Measurements from ENCODE around the gene SORCS2. TPM values are rescaled to one million over a fixed set of nuclear protein-coding genes. Genes with fewer than 3 reads are reported as not detected.

Gene SORCS2
- total RNA-seq, 2 donors from 2014 or later: 1.0 to 4.4 TPM

DNA sequence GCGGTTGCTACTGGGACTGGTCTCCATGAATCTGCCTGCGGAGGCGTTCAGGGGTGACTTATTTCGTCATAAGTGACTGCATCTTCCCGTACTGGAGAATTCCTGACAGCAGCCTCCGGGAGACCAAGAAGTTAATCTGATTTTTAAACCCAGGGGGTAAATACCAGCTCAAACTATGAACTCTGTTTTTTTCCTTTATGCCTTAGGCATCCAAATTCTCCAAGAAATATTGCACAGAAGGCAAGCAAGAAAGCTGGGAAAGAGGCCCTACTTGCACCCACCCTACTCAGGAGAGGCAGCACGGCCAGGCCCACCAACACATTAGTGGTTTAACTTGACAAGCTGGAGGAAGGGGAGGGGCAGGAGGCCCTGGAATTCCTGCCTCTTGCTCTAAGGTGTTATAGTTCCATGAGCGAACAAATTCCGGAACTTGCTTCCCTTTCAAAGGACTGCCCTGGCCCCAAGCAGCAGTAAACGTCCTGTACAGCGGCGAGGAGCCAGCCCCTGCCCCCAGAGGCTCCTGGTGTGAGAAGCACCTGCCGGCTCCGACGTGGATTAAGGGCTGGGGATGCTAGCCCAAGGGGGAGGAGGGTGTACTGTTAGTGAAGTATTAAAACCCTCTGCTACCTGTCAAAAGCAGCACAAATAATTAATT, 570.2 kb downstream of the SORCS2 start:
- peaks cover under 1% of the 10 kb centered on the region for H3K4me1 ChIP-seq (replicated peaks)
- H3K27ac ChIP-seq: no peak overlapping the region
- WGBS: 84% methylated on average over 15 of the region's 15 CpGs
- no peaks in the 10 kb centered on the region for H3K27me3 ChIP-seq (replicated peaks; ENCODE audit: insufficient read depth)
- no peaks in the 10 kb centered on the region for H3K36me3 ChIP-seq
- TF ChIP-seq, protein P1, sequence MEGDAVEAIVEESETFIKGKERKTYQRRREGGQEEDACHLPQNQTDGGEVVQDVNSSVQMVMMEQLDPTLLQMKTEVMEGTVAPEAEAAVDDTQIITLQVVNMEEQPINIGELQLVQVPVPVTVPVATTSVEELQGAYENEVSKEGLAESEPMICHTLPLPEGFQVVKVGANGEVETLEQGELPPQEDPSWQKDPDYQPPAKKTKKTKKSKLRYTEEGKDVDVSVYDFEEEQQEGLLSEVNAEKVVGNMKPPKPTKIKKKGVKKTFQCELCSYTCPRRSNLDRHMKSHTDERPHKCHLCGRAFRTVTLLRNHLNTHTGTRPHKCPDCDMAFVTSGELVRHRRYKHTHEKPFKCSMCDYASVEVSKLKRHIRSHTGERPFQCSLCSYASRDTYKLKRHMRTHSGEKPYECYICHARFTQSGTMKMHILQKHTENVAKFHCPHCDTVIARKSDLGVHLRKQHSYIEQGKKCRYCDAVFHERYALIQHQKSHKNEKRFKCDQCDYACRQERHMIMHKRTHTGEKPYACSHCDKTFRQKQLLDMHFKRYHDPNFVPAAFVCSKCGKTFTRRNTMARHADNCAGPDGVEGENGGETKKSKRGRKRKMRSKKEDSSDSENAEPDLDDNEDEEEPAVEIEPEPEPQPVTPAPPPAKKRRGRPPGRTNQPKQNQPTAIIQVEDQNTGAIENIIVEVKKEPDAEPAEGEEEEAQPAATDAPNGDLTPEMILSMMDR (IDR thresholded peaks at IDR 0.05): no peak
- TF ChIP-seq POLR2A (IDR thresholded peaks at IDR 0.05) (no peak), POLR2AphosphoS5 (IDR thresholded peaks at IDR 0.05) (no peak)
- H3K9me3 ChIP-seq: no peaks in the 10 kb centered on the region
- DNase-seq (ENCODE audit: low spot score): no peak
- intact Hi-C loops (cut with DNase I): loop anchor here (5.0 kb wide), 2 partner anchors 165 to 225 kb away; no protein-coding TSS in a partner anchor
- H3K4me3 ChIP-seq: no peak overlapping the region

- no peak for DNase-seq (ENCODE audit: low spot score)
- H3K27me3 ChIP-seq (replicated peaks; ENCODE audit: insufficient read depth): no peaks in the 10 kb centered on the region
- no peak overlapping the region for H3K4me3 ChIP-seq
- no peaks in the 10 kb centered on the region for H3K9me3 ChIP-seq
- no peaks in the 10 kb centered on the region for H3K36me3 ChIP-seq
- H3K27ac ChIP-seq: no peak overlapping the region
- TF ChIP-seq POLR2A (IDR thresholded peaks at IDR 0.05) (no peak), POLR2AphosphoS5 (IDR thresholded peaks at IDR 0.05) (no peak)
- TF ChIP-seq, protein P1 (IDR thresholded peaks at IDR 0.05): no peak
- WGBS: 95% methylated on average over 16 of the region's 16 CpGs
- H3K4me1 ChIP-seq (replicated peaks): no peaks in the 10 kb centered on the region
- intact Hi-C loops (cut with DNase I): loop anchor here (5.0 kb wide), 2 partner anchors 164 to 224 kb away; no protein-coding TSS in a partner anchor
These were observed 570.8 kb downstream of the SORCS2 start for GRCh38 chr4:7763106-7763505.

DNA sequence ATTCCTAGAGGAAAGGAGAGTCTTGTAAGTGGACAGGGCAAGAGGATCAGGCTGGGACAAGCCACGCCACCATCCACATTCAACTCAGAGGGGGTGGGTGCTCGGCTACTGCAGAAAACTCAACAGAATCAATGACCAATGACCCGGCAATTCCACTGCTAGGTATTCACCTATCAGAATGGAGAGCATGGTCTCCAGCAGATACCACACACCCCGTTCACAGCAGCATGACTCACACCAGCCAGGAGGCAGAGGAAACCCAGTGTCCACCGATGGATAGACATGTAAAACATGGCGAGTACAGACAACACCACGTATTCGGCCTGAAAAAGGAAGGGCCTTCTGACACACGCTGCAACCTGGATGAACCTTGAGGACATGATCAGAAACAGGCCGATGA, 571.5 kb downstream of the SORCS2 start:
- intact Hi-C loops (cut with DNase I): loop anchor here (5.0 kb wide), 2 partner anchors 164 to 224 kb away; no protein-coding TSS in a partner anchor
- DNase-seq (ENCODE audit: low spot score): no peak
- no peaks in the 10 kb centered on the region for H3K4me1 ChIP-seq (replicated peaks)
- H3K9me3 ChIP-seq: no peaks in the 10 kb centered on the region
- no peak overlapping the region for H3K4me3 ChIP-seq
- 82% methylated on average over 10 of the region's 10 CpGs for WGBS
- no peaks in the 10 kb centered on the region for H3K36me3 ChIP-seq
- no peaks in the 10 kb centered on the region for H3K27me3 ChIP-seq (replicated peaks; ENCODE audit: insufficient read depth)
- no peak overlapping the region for H3K27ac ChIP-seq
- no peak for TF ChIP-seq POLR2AphosphoS5 (IDR thresholded peaks at IDR 0.05)
- TF ChIP-seq POLR2A (IDR thresholded peaks at IDR 0.05): no peak
- TF ChIP-seq, protein P1 (IDR thresholded peaks at IDR 0.05): no peak

DNA sequence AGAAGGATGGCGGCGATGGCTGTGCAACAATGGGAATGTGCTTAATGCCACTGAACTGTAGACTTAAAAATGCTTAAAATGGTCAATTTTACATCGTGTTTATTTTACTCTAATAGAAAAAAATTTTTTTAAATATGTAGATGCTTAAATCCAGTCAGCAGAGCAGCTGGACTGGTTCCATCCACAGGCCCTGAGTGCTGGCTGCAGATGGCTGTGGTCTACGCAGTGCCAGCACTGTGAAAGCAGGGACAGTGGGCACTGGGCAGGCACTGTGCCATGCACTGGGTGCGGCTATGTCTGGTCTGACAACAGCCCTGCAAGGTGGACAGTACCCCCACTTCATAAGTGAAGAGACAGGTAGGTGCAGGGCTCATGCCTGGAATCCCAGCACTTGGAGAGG, 572.1 kb downstream of the SORCS2 start:
- no peaks in the 10 kb centered on the region for H3K36me3 ChIP-seq
- no peak overlapping the region for H3K4me3 ChIP-seq
- WGBS: 95% methylated on average over 5 of the region's 5 CpGs
- intact Hi-C loops (cut with DNase I): loop anchor here (5.0 kb wide), 2 partner anchors 163 to 223 kb away; no protein-coding TSS in a partner anchor
- H3K27ac ChIP-seq: no peak overlapping the region
- DNase-seq (ENCODE audit: low spot score): no peak
- no peaks in the 10 kb centered on the region for H3K27me3 ChIP-seq (replicated peaks; ENCODE audit: insufficient read depth)
- no peaks in the 10 kb centered on the region for H3K4me1 ChIP-seq (replicated peaks)
- H3K9me3 ChIP-seq: no peaks in the 10 kb centered on the region
- no peak for TF ChIP-seq POLR2A (IDR thresholded peaks at IDR 0.05)
- no peak for TF ChIP-seq POLR2AphosphoS5 (IDR thresholded peaks at IDR 0.05)
- TF ChIP-seq, protein P1 (IDR thresholded peaks at IDR 0.05): no peak

GRCh38 chr4:7765666-7766065, 573.3 kb downstream of the SORCS2 start:
- Histone ChIP-seq H3K27me3 (replicated peaks; ENCODE audit: insufficient read depth) (no peaks in the 10 kb centered on the region), H3K4me1 (replicated peaks) (no peaks in the 10 kb centered on the region), H3K4me3 (no peak overlapping the region), H3K27ac (no peak overlapping the region), H3K36me3 (no peaks in the 10 kb centered on the region), H3K9me3 (no peaks in the 10 kb centered on the region)
- intact Hi-C loops (cut with DNase I): no loop called here
- 81% methylated on average over 12 of the region's 12 CpGs for WGBS
- no peak for TF ChIP-seq POLR2AphosphoS5 (IDR thresholded peaks at IDR 0.05)
- TF ChIP-seq, protein P1 (IDR thresholded peaks at IDR 0.05): no peak
- TF ChIP-seq POLR2A (IDR thresholded peaks at IDR 0.05): no peak
- no peak for DNase-seq (ENCODE audit: low spot score)

All from prostate gland (tissue), 2 donors.